ENCODE data around the gene TSPYL2.

DNA sequence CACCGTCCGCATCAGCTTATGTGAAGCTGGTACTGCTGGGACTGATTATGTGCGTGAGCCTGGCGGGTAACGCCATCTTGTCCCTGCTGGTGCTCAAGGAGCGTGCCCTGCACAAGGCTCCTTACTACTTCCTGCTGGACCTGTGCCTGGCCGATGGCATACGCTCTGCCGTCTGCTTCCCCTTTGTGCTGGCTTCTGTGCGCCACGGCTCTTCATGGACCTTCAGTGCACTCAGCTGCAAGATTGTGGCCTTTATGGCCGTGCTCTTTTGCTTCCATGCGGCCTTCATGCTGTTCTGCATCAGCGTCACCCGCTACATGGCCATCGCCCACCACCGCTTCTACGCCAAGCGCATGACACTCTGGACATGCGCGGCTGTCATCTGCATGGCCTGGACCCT, 5.5 kb upstream of the TSPYL2 start:
- no peak for TF ChIP-seq CTCF (IDR thresholded peaks at IDR 0.05; ENCODE audit: poor library complexity)
- no peak for TF ChIP-seq EZH2 (IDR thresholded peaks at IDR 0.05; ENCODE audit: borderline replicate concordance)
- TF ChIP-seq EZH2phosphoT487 (IDR thresholded peaks at IDR 0.05; ENCODE audit: low read depth, severe bottlenecking, unreplicated experiment), result no peak

Measured in hepatocyte (in vitro differentiated cells).